ENCODE measurements around the gene BACH2. TPM values are rescaled to one million over a fixed set of nuclear protein-coding genes. Genes with fewer than 3 reads are reported as not detected.
A peak's percentile ranks its signal among the peaks of the same experiment; 100 is the strongest.

BACH2 gene
- total RNA-seq, 4 donors from 2014 or later = 3.6 to 13.4 (median 7.5) TPM

GRCh38 chr6:90184334-90185298 lies 112.0 kb downstream of the BACH2 start:
- TF ChIP-seq, protein P1, sequence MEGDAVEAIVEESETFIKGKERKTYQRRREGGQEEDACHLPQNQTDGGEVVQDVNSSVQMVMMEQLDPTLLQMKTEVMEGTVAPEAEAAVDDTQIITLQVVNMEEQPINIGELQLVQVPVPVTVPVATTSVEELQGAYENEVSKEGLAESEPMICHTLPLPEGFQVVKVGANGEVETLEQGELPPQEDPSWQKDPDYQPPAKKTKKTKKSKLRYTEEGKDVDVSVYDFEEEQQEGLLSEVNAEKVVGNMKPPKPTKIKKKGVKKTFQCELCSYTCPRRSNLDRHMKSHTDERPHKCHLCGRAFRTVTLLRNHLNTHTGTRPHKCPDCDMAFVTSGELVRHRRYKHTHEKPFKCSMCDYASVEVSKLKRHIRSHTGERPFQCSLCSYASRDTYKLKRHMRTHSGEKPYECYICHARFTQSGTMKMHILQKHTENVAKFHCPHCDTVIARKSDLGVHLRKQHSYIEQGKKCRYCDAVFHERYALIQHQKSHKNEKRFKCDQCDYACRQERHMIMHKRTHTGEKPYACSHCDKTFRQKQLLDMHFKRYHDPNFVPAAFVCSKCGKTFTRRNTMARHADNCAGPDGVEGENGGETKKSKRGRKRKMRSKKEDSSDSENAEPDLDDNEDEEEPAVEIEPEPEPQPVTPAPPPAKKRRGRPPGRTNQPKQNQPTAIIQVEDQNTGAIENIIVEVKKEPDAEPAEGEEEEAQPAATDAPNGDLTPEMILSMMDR (IDR thresholded peaks at IDR 0.05 in 4 of 5, conservative IDR thresholded peaks at IDR 0.05 in 1 of 5) = no peak
- no peak for TF ChIP-seq POLR2A (IDR thresholded peaks at IDR 0.05)
- H3K27ac ChIP-seq = peak overlapping the region; percentile 29 to 55 (median 48)
- DNase-seq (no peak), ATAC-seq (no peak)
- peaks cover 52 to 57% of the 10 kb centered on the region in 2 donors for H3K4me1 ChIP-seq
- H3K27me3 ChIP-seq = no peaks in the 10 kb centered on the region
- H3K4me3 ChIP-seq = no peak overlapping the region
- intact Hi-C loops (cut with DNase I; ENCODE audit: low total_unique reads) = loop anchor here (5.0 kb wide), 1 partner anchor 87 kb away; no protein-coding TSS in a partner anchor
- H3K36me3 ChIP-seq = no peaks in the 10 kb centered on the region
- in situ Hi-C loops (cut with MboI; ENCODE audit: low sequenced_read_pairs in 4 of 4) = no loop called here
- no peaks in the 10 kb centered on the region for H3K9me3 ChIP-seq

- no peaks in the 10 kb centered on the region for H3K36me3 ChIP-seq
- intact Hi-C loops (cut with DNase I; ENCODE audit: low total_unique reads) = loop anchor here (5.0 kb wide), 1 partner anchor 86 kb away; no protein-coding TSS in a partner anchor
- peak overlapping the region; percentile 29 to 55 (median 48) for H3K27ac ChIP-seq
- ATAC-seq = no peak
- H3K9me3 ChIP-seq = no peaks in the 10 kb centered on the region
- H3K4me3 ChIP-seq = no peak overlapping the region
- no peak for DNase-seq
- in situ Hi-C loops (cut with MboI; ENCODE audit: low sequenced_read_pairs in 4 of 4) = no loop called here
- TF ChIP-seq, protein P1 (IDR thresholded peaks at IDR 0.05 in 4 of 5, conservative IDR thresholded peaks at IDR 0.05 in 1 of 5) = no peak
- TF ChIP-seq POLR2A (IDR thresholded peaks at IDR 0.05) = no peak
- peaks cover 53 to 57% of the 10 kb centered on the region in 2 donors for H3K4me1 ChIP-seq
- H3K27me3 ChIP-seq = no peaks in the 10 kb centered on the region
These were observed 112.9 kb downstream of the BACH2 start for GRCh38 chr6:90183587-90184333.

DNA sequence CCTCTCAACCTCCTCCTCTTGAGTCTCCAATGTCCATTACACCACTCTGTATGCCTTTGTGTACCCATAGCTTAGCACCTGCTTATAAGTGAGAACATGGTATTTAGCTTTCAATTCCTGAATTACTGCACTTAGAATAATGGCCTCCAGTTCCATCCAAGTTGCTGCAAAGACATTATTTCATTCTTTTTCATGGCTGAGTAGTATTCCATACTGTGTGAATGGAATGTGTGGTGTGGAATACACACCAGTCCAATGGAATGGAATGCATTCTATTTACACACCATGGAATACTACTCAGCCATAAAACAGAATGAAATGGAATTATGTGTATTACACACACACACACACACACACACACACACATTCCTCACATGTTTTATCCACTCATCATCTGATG lies 116.1 kb downstream of the BACH2 start:
- in situ Hi-C loops (cut with MboI; ENCODE audit: low sequenced_read_pairs in 4 of 4) = no loop called here
- intact Hi-C loops (cut with DNase I; ENCODE audit: low total_unique reads) = loop anchor here (5.0 kb wide), 1 partner anchor 83 kb away; no protein-coding TSS in a partner anchor
- Histone ChIP-seq H3K4me1 (peaks cover 49 to 50% of the 10 kb centered on the region in 2 donors), H3K9me3 (no peaks in the 10 kb centered on the region), H3K36me3 (no peaks in the 10 kb centered on the region), H3K4me3 (no peak overlapping the region), H3K27ac (no peak overlapping the region), H3K27me3 (no peaks in the 10 kb centered on the region)
- ATAC-seq (no peak), DNase-seq (no peak)
- TF ChIP-seq, protein P1 (IDR thresholded peaks at IDR 0.05 in 4 of 5, conservative IDR thresholded peaks at IDR 0.05 in 1 of 5) = no peak
- no peak for TF ChIP-seq POLR2A (IDR thresholded peaks at IDR 0.05)

- no peak overlapping the region for H3K4me3 ChIP-seq
- peaks cover 40% of the 10 kb centered on the region in 2 donors for H3K4me1 ChIP-seq
- no peak overlapping the region for H3K27ac ChIP-seq
- in situ Hi-C loops (cut with MboI; ENCODE audit: low sequenced_read_pairs in 4 of 4) (no loop called here), intact Hi-C loops (cut with DNase I; ENCODE audit: low total_unique reads) (loop anchor here (5.0 kb wide), 2 partner anchors 42 to 82 kb away; no protein-coding TSS in a partner anchor)
- TF ChIP-seq, protein P1 (IDR thresholded peaks at IDR 0.05 in 4 of 5, conservative IDR thresholded peaks at IDR 0.05 in 1 of 5) = peak in 1 of 5 experiments; percentile 31
- TF ChIP-seq POLR2A (IDR thresholded peaks at IDR 0.05) = no peak
- no peaks in the 10 kb centered on the region for H3K9me3 ChIP-seq
- no peaks in the 10 kb centered on the region for H3K36me3 ChIP-seq
- DNase-seq (no peak), ATAC-seq (no peak)
- no peaks in the 10 kb centered on the region for H3K27me3 ChIP-seq
These were observed 117.2 kb downstream of the BACH2 start for GRCh38 chr6:90179190-90180169.
